H1 (cell line): Measurements from ENCODE around the gene CC2D1A. TPM values are rescaled to one million over a fixed set of nuclear protein-coding genes. Genes with fewer than 3 reads are reported as not detected.

Experiments
- ASH2L ChIP-seq: fragments of 200-600, 300-600 bp; sonication (generic); IDR thresholded peaks from one replicate; pipeline ENCODE4 v1.7.1; 2017; ENCODE audit warnings: low read length
- CBX5 ChIP-seq: fragments of 300-800, 300-1000 bp; sonication (generic); IDR thresholded peaks from 2 replicates; pipeline ENCODE4 v1.7.1; 2016; ENCODE audit warnings: antibody characterized with exemption, low read length, low read depth
- CREB1 ChIP-seq: IDR thresholded peaks from 2 replicates; pipeline ENCODE4 v1.6.1; 2012; ENCODE audit warnings: inconsistent platforms
- EZH2 ChIP-seq: fragments of 200-600 bp; sonication (generic); IDR thresholded peaks from 2 replicates; pipeline ENCODE4 v1.7.1; 2012; ENCODE audit warnings: low read depth, mild to moderate bottlenecking, moderate library complexity, low read length, inconsistent platforms; ENCODE audit not compliant: severe bottlenecking
- MAFK ChIP-seq: IDR thresholded peaks from 2 replicates; pipeline ENCODE4 v1.6.1; 2012; ENCODE audit warnings: low read depth, mild to moderate bottlenecking, improper control_type of control experiment, low read length
- POLR2A ChIP-seq, 2 experiments: IDR thresholded peaks; 1 replicate in 1 of 2; 2 replicates in 1 of 2; pipeline ENCODE4 v1.6.1; 2011; ENCODE audit warnings: low read depth in 2 of 2, low read length in 2 of 2, mild to moderate bottlenecking in 2 of 2; ENCODE audit errors: control extremely low read depth in 1 of 2
- SIRT6 ChIP-seq: IDR thresholded peaks from one replicate; pipeline ENCODE4 v1.7.1; 2012; ENCODE audit warnings: low read length, inconsistent platforms
- SIX5 ChIP-seq: IDR thresholded peaks from 2 replicates; pipeline ENCODE4 v1.6.1; 2011; ENCODE audit warnings: mild to moderate bottlenecking, low read depth, low read length
- SP2 ChIP-seq: IDR thresholded peaks from 2 replicates; pipeline ENCODE4 v1.6.1; 2012; ENCODE audit warnings: mild to moderate bottlenecking, low read length, inconsistent platforms
- SP4 ChIP-seq: IDR thresholded peaks from 2 replicates; pipeline ENCODE4 v1.6.1; 2012; ENCODE audit warnings: low read length, inconsistent platforms
- TAF1 ChIP-seq: IDR thresholded peaks from 2 replicates; pipeline ENCODE4 v1.6.1; 2011; ENCODE audit warnings: mild to moderate bottlenecking, low read depth, low read length
- TEAD4 ChIP-seq: IDR thresholded peaks from 2 replicates; pipeline ENCODE4 v1.6.1; 2012; ENCODE audit warnings: low read depth, low read length, inconsistent platforms, mixed read lengths
- polyA plus RNA-seq, 7 experiments: library from polyadenylated mRNA; depleted of rRNA in 3 of 7; stranded (reverse) in 5 of 7; unstranded in 2 of 7; fragments of >200 nt in 5 of 7; fragments of 200-250 nt in 2 of 7; gene quantifications; 1 replicate in 5 of 7; 2 replicates in 1 of 7; 4 replicates in 1 of 7; pipeline versions ENCODE4 v1.2.1 to v1.2.3, GENCODE V29; 2011 to 2013; ENCODE audit warnings: missing spikeins in 2 of 7, mixed read lengths in 2 of 7
- total RNA-seq: library from RNA; stranded (reverse); fragmentation: NEBNext Ultra II Directional; extraction: Animal tissue kit (Norgen Biotek cat#: 25700); gene quantifications from 2 replicates; pipeline ENCODE4 v1.2.1, GENCODE V29; 2021
- TF ChIP-seq, protein P1 (sequence below): fragments of 300-600 bp; sonication (generic); IDR thresholded peaks from 2 replicates; pipeline ENCODE4 v1.7.1; 2012; ENCODE audit warnings: low read length, moderate library complexity, mild to moderate bottlenecking, inconsistent platforms; ENCODE audit not compliant: insufficient replicate concordance

The CC2D1A gene
- total and polyA plus RNA-seq, 2 of the 8 experiments (the other 6 are each of a cell fraction or from before 2014, with no cell fraction given) = 12.5 to 33.0 TPM

GRCh38 chr19:13946414-13946813 lies 40.4 kb downstream of the CC2D1A start (continued):
- TF ChIP-seq, protein P1, sequence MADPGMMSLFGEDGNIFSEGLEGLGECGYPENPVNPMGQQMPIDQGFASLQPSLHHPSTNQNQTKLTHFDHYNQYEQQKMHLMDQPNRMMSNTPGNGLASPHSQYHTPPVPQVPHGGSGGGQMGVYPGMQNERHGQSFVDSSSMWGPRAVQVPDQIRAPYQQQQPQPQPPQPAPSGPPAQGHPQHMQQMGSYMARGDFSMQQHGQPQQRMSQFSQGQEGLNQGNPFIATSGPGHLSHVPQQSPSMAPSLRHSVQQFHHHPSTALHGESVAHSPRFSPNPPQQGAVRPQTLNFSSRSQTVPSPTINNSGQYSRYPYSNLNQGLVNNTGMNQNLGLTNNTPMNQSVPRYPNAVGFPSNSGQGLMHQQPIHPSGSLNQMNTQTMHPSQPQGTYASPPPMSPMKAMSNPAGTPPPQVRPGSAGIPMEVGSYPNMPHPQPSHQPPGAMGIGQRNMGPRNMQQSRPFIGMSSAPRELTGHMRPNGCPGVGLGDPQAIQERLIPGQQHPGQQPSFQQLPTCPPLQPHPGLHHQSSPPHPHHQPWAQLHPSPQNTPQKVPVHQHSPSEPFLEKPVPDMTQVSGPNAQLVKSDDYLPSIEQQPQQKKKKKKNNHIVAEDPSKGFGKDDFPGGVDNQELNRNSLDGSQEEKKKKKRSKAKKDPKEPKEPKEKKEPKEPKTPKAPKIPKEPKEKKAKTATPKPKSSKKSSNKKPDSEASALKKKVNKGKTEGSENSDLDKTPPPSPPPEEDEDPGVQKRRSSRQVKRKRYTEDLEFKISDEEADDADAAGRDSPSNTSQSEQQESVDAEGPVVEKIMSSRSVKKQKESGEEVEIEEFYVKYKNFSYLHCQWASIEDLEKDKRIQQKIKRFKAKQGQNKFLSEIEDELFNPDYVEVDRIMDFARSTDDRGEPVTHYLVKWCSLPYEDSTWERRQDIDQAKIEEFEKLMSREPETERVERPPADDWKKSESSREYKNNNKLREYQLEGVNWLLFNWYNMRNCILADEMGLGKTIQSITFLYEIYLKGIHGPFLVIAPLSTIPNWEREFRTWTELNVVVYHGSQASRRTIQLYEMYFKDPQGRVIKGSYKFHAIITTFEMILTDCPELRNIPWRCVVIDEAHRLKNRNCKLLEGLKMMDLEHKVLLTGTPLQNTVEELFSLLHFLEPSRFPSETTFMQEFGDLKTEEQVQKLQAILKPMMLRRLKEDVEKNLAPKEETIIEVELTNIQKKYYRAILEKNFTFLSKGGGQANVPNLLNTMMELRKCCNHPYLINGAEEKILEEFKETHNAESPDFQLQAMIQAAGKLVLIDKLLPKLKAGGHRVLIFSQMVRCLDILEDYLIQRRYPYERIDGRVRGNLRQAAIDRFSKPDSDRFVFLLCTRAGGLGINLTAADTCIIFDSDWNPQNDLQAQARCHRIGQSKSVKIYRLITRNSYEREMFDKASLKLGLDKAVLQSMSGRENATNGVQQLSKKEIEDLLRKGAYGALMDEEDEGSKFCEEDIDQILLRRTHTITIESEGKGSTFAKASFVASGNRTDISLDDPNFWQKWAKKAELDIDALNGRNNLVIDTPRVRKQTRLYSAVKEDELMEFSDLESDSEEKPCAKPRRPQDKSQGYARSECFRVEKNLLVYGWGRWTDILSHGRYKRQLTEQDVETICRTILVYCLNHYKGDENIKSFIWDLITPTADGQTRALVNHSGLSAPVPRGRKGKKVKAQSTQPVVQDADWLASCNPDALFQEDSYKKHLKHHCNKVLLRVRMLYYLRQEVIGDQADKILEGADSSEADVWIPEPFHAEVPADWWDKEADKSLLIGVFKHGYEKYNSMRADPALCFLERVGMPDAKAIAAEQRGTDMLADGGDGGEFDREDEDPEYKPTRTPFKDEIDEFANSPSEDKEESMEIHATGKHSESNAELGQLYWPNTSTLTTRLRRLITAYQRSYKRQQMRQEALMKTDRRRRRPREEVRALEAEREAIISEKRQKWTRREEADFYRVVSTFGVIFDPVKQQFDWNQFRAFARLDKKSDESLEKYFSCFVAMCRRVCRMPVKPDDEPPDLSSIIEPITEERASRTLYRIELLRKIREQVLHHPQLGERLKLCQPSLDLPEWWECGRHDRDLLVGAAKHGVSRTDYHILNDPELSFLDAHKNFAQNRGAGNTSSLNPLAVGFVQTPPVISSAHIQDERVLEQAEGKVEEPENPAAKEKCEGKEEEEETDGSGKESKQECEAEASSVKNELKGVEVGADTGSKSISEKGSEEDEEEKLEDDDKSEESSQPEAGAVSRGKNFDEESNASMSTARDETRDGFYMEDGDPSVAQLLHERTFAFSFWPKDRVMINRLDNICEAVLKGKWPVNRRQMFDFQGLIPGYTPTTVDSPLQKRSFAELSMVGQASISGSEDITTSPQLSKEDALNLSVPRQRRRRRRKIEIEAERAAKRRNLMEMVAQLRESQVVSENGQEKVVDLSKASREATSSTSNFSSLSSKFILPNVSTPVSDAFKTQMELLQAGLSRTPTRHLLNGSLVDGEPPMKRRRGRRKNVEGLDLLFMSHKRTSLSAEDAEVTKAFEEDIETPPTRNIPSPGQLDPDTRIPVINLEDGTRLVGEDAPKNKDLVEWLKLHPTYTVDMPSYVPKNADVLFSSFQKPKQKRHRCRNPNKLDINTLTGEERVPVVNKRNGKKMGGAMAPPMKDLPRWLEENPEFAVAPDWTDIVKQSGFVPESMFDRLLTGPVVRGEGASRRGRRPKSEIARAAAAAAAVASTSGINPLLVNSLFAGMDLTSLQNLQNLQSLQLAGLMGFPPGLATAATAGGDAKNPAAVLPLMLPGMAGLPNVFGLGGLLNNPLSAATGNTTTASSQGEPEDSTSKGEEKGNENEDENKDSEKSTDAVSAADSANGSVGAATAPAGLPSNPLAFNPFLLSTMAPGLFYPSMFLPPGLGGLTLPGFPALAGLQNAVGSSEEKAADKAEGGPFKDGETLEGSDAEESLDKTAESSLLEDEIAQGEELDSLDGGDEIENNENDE = no peak
- TF ChIP-seq SIRT6 (no peak), TEAD4 (no peak), CREB1 (no peak), POLR2A (IDR thresholded peaks at IDR 0.05; ENCODE audit: control extremely low read depth in 1 of 2, low read depth in 2 of 2, low read length in 2 of 2) (no peak), ASH2L (no peak), EZH2 (no peak), CBX5 (no peak), MAFK (no peak), TAF1 (no peak), SP4 (no peak), SIX5 (no peak), SP2 (no peak)
